K562 (cell line): Measurements from ENCODE around the gene UBE2V1. TPM values are rescaled to one million over a fixed set of nuclear protein-coding genes. Genes with fewer than 3 reads are reported as not detected.

ENCODE experiments used
- BRF2 ChIP-seq: IDR thresholded peaks from 3 replicates; pipeline ENCODE4 v1.6.1; 2011; ENCODE audit warnings: borderline replicate concordance, mild to moderate bottlenecking; ENCODE audit not compliant: insufficient read length, insufficient read depth
- DACH1 ChIP-seq: fragments of 450-650 bp; IDR thresholded peaks from 2 replicates; pipeline ENCODE4 v1.6.1; 2018; ENCODE audit not compliant: partially characterized antibody
- E2F8 ChIP-seq: fragments of 450-650 bp; IDR thresholded peaks from 2 replicates; pipeline ENCODE4 v1.7.1; 2018; ENCODE audit warnings: mild to moderate bottlenecking, low read depth; ENCODE audit not compliant: partially characterized antibody
- ETV6 ChIP-seq, 3 experiments: fragments of 150-350 bp in 1 of 3; sonication (generic) in 1 of 3; formaldehyde crosslinking in 1 of 3; IDR thresholded peaks; 2 replicates each; pipeline versions ENCODE4 v1.6.1 to v1.8.0; 2014 to 2022; ENCODE audit warnings: borderline replicate concordance in 2 of 3, low read depth in 2 of 3, antibody characterized with exemption in 1 of 3, low read length in 1 of 3, mild to moderate bottlenecking in 1 of 3, missing genetic modification reagents in 1 of 3
- HDAC2 ChIP-seq: fragments of 450-650 bp; IDR thresholded peaks from 2 replicates; pipeline ENCODE4 v1.6.1; 2016; ENCODE audit warnings: mild to moderate bottlenecking
- MYBL2 ChIP-seq, 2 experiments: fragments of 450-650 bp in 1 of 2; sonication (generic) in 1 of 2; formaldehyde crosslinking in 1 of 2; IDR thresholded peaks; 2 replicates each; pipeline versions ENCODE4 v1.6.1 to v1.8.1; 2017 to 2022; ENCODE audit warnings: borderline replicate concordance in 1 of 2, inconsistent platforms in 1 of 2, low read depth in 1 of 2, mild to moderate bottlenecking in 1 of 2, missing genetic modification reagents in 1 of 2, moderate library complexity in 1 of 2
- NCOA6 ChIP-seq: fragments of 450-650 bp; IDR thresholded peaks from 2 replicates; pipeline ENCODE4 v1.6.1; 2017; ENCODE audit warnings: mild to moderate bottlenecking
- NFXL1 ChIP-seq: fragments of 450-650 bp; formaldehyde crosslinking; IDR thresholded peaks from 2 replicates; pipeline ENCODE4 v1.4.0; 2021; ENCODE audit warnings: mild to moderate bottlenecking
- PTBP1 ChIP-seq: fragments of 200-400 bp; formaldehyde crosslinking; IDR thresholded peaks from 2 replicates; pipeline ENCODE4 v1.6.1; 2017; ENCODE audit warnings: low read depth, low read length
- RB1 ChIP-seq: fragments of 450-650 bp; IDR thresholded peaks from 2 replicates; pipeline ENCODE4 v1.6.1; 2017; ENCODE audit warnings: low read depth, mild to moderate bottlenecking
- TARDBP ChIP-seq: fragments of 450-650 bp; IDR thresholded peaks from 2 replicates; pipeline ENCODE4 v1.6.1; 2016
- TCF3 ChIP-seq: sonication (generic); formaldehyde crosslinking; IDR thresholded peaks from 2 replicates; pipeline ENCODE4 v1.4.0; 2020; ENCODE audit warnings: mild to moderate bottlenecking, missing genetic modification reagents
- TFAP4 ChIP-seq: sonication (generic); formaldehyde crosslinking; IDR thresholded peaks from 2 replicates; pipeline ENCODE4 v1.8.0; 2022; ENCODE audit warnings: missing genetic modification reagents, mild to moderate bottlenecking, moderate library complexity, borderline replicate concordance
- TFE3 ChIP-seq: fragments of 450-650 bp; formaldehyde crosslinking; IDR thresholded peaks from 2 replicates; pipeline ENCODE4 v1.4.0; 2020; ENCODE audit warnings: mild to moderate bottlenecking, mixed read lengths
- TOE1 ChIP-seq, 2 experiments: fragments of 450-650 bp in 1 of 2; sonication (generic) in 1 of 2; formaldehyde crosslinking in 1 of 2; IDR thresholded peaks; 2 replicates each; pipeline versions ENCODE4 v1.7.1 to v1.8.0; 2016 to 2022; ENCODE audit warnings: borderline replicate concordance in 2 of 2, mild to moderate bottlenecking in 2 of 2, antibody characterized with exemption in 1 of 2, inconsistent platforms in 1 of 2, low read depth in 1 of 2, missing genetic modification reagents in 1 of 2, moderate library complexity in 1 of 2
- TRIM24 ChIP-seq, 2 experiments: fragments of 450-650 bp; IDR thresholded peaks; 2 replicates each; pipeline ENCODE4 v1.6.1; 2016
- ZFP36 ChIP-seq: fragments of 150-350 bp; IDR thresholded peaks from 2 replicates; pipeline ENCODE4 v1.6.1; 2018; ENCODE audit warnings: low read length, low read depth; ENCODE audit not compliant: partially characterized antibody
- ZKSCAN1 ChIP-seq: fragments of 150-350 bp; IDR thresholded peaks from 2 replicates; pipeline ENCODE4 v1.6.1; 2016; ENCODE audit warnings: low read depth, low read length
- ZNF263 ChIP-seq: sonication (generic); formaldehyde crosslinking; IDR thresholded peaks from 2 replicates; pipeline ENCODE4 v1.8.0; 2022; ENCODE audit warnings: mild to moderate bottlenecking, missing genetic modification reagents, borderline replicate concordance
- ZNF384 ChIP-seq: IDR thresholded peaks from 2 replicates; pipeline ENCODE4 v1.6.1; 2012; ENCODE audit warnings: low read depth, low read length, improper control_type of control experiment
- polyA plus RNA-seq, 8 experiments: library from polyadenylated mRNA; depleted of rRNA in 4 of 8; stranded (reverse) in 5 of 8; unstranded in 3 of 8; fragments of >200 nt; fragmentation: Nextera tagmentation in 2 of 8; fragmentation: Illumina TruSeq in 1 of 8; extraction: Ambion mirVana in 2 of 8; extraction: Trizol in 1 of 8; gene quantifications; 2 replicates each; pipeline versions ENCODE4 v1.2.1 to v1.2.3, GENCODE V29; 2011 to 2014; ENCODE audit warnings: inconsistent platforms in 1 of 8, missing spikeins in 1 of 8
- total RNA-seq, 7 experiments: library from RNA; depleted of rRNA in 6 of 7; stranded (reverse); fragments of >200 nt in 6 of 7; fragmentation: Illumina TruSeq in 2 of 7; extraction: Trizol in 2 of 7; gene quantifications; 2 replicates each; pipeline versions ENCODE4 v1.2.1 to v1.2.3, GENCODE V29; 2011 to 2021; ENCODE audit warnings: low replicate concordance in 1 of 7

Gene UBE2V1
- total and polyA plus RNA-seq, 9 of the 15 experiments (the other 6 are each of a cell fraction or from before 2014, with no cell fraction given), result 93.0 to 357 (median 119) TPM

- TF ChIP-seq MYBL2 (IDR thresholded peaks at IDR 0.05; ENCODE audit: low read depth) (no peak), MYBL2 (CRISPR knock-in tag; IDR thresholded peaks at IDR 0.05; ENCODE audit: borderline replicate concordance) (no peak), ETV6 (IDR thresholded peaks at IDR 0.05; ENCODE audit: borderline replicate concordance in 1 of 2, low read depth in 2 of 2, low read length in 1 of 2) (no peak), ETV6 (CRISPR knock-in tag; IDR thresholded peaks at IDR 0.05; ENCODE audit: borderline replicate concordance) (no peak), E2F8 (peak; percentile 57), ZKSCAN1 (peak; percentile 67), DACH1 (peak; percentile 48), NFXL1 (CRISPR knock-in tag) (no peak), NCOA6 (no peak), ZNF384 (no peak; the same call in none of the 2 replicates), ZNF263 (CRISPR knock-in tag) (no peak; the same call in 1 of the 2 replicates), PTBP1 (0 out of 2 replicates have a peak, but pooled peaks have one; percentile 79), TRIM24 (IDR thresholded peaks at IDR 0.05) (no peak), TCF3 (CRISPR knock-in tag) (peak; percentile 15; the same call in 1 of the 2 replicates), TOE1 (IDR thresholded peaks at IDR 0.05; ENCODE audit: borderline replicate concordance) (peak; percentile 66; the same call in 1 of the 2 replicates), TOE1 (CRISPR knock-in tag; IDR thresholded peaks at IDR 0.05; ENCODE audit: borderline replicate concordance, low read depth) (no peak), BRF2 (no peak), HDAC2 (peak; percentile 94), RB1 (peak; percentile 89), TARDBP (peak; percentile 71; the same call in 1 of the 2 replicates), TFAP4 (CRISPR knock-in tag) (peak; percentile 91), TFE3 (CRISPR knock-in tag) (no peak), ZFP36 (peak; percentile 96)
Observed at GRCh38 chr20:50071039-50071888, 41.7 kb downstream of the UBE2V1 start (continued).
